GM12878 (cell line): ENCODE data around the gene RPS6KA3. TPM values are rescaled to one million over a fixed set of nuclear protein-coding genes. Genes with fewer than 3 reads are reported as not detected.

Source experiments
- ATAC-seq: fragments of 200-7000 bp; cut with Tn5 transposase; 3 replicates; pipeline ENCODE4 v1.9.1; 2020; ENCODE audit warnings: mild to moderate bottlenecking, moderate library complexity
- BruUV-seq: library from RNA; stranded (reverse); fragments of 400-500 nt; replicated peaks from 2 replicates; lab custom pipeline; 2021; lab: Mats Ljungman, UMichigan
- CTCF ChIA-PET: fragments of 300-600 bp; sonication (Branson Sonifier 250); formaldehyde crosslinking; extraction: SDS; loops from one replicate; lab custom pipeline; 2021; ENCODE audit warnings: inconsistent platforms; lab: Yijun Ruan, JAX
- POLR2A ChIA-PET: fragments of 350-600 bp; formaldehyde crosslinking; extraction: SDS; loops from one replicate; lab custom pipeline; 2021; ENCODE audit warnings: inconsistent platforms; lab: Charles Lee
- RAD21 ChIA-PET: fragments of 300-600 bp; sonication (Branson Sonifier 250); formaldehyde crosslinking; loops from one replicate; lab custom pipeline; 2023; ENCODE audit warnings: antibody characterized with exemption; ENCODE audit not compliant: unreplicated experiment; lab: Charles Lee
- SMC1A ChIA-PET: fragments of 300-600 bp; sonication (Branson Sonifier 250); formaldehyde crosslinking; loops from one replicate; lab custom pipeline; 2023; ENCODE audit not compliant: unreplicated experiment, uncharacterized antibody; lab: Charles Lee
- DNase-seq: peaks from one replicate; pipeline ENCODE4 v3.0.0-alpha.2; 2011; ENCODE audit warnings: low read depth, low spot score
- FAIRE-seq: peaks from 3 replicates; lab custom pipeline; 2011; peaks lifted over from hg19 to GRCh38; lab: Jason Lieb, UNC
- H2AFZ ChIP-seq: 2 replicates; pipeline ENCODE4 v1.6.0; 2011; ENCODE audit warnings: low read depth, low read length, control low read depth; ENCODE audit not compliant: control insufficient read depth
- H3K27ac ChIP-seq: 2 replicates; pipeline ENCODE4 v1.5.1; 2011; ENCODE audit warnings: control low read depth; ENCODE audit not compliant: control insufficient read depth, insufficient read depth
- H3K27me3 ChIP-seq, 2 experiments: replicated peaks in 1 of 2; 2 replicates each; pipeline versions ENCODE4 v1.6.0 to v1.6.1; 2011; ENCODE audit warnings: low read length in 1 of 2; ENCODE audit not compliant: control insufficient read depth in 2 of 2, insufficient read depth in 2 of 2
- H3K36me3 ChIP-seq, 2 experiments: 2 replicates each; pipeline ENCODE4 v1.5.1; 2011; ENCODE audit warnings: low read length in 1 of 2; ENCODE audit not compliant: control insufficient read depth in 2 of 2, insufficient read depth in 2 of 2
- H3K4me1 ChIP-seq: 2 replicates; pipeline ENCODE4 v1.6.1; 2011; ENCODE audit warnings: mild to moderate bottlenecking, low read length, moderate library complexity, mixed read lengths; ENCODE audit not compliant: control insufficient read depth, insufficient read depth
- H3K4me2 ChIP-seq: 2 replicates; pipeline ENCODE4 v1.6.0; 2011; ENCODE audit warnings: control low read depth; ENCODE audit not compliant: control insufficient read depth, insufficient read depth
- H3K4me3 ChIP-seq: fragments of 200-600 bp; sonication (generic); 2 replicates; pipeline ENCODE4 v1.5.1; 2016
- H3K79me2 ChIP-seq: 2 replicates; pipeline ENCODE4 v1.6.0; 2011; ENCODE audit warnings: low read length; ENCODE audit not compliant: control insufficient read depth, insufficient read depth
- H3K9ac ChIP-seq: 2 replicates; pipeline ENCODE4 v1.8.0; 2011; ENCODE audit warnings: low read length, control low read depth, mixed read lengths; ENCODE audit not compliant: control insufficient read depth, insufficient read depth
- H3K9me3 ChIP-seq: replicated peaks from 3 replicates; pipeline ENCODE4 v1.5.1; 2011; ENCODE audit warnings: mild to moderate bottlenecking, low read length; ENCODE audit not compliant: control insufficient read depth, insufficient read depth
- H4K20me1 ChIP-seq: 2 replicates; pipeline ENCODE4 v1.6.0; 2011; ENCODE audit not compliant: control insufficient read depth, insufficient read depth
- CBFB ChIP-seq: IDR thresholded peaks from 2 replicates; pipeline ENCODE4 v1.6.1; 2016; ENCODE audit warnings: antibody characterized with exemption, low read depth
- JUNB ChIP-seq: IDR thresholded peaks from 2 replicates; pipeline ENCODE4 v1.6.1; 2016; ENCODE audit warnings: antibody characterized with exemption, mild to moderate bottlenecking
- LARP7 ChIP-seq: fragments of 450-650 bp; IDR thresholded peaks from 2 replicates; pipeline ENCODE4 v1.6.1; 2017; ENCODE audit warnings: mild to moderate bottlenecking
- MEF2A ChIP-seq: IDR thresholded peaks from 2 replicates; pipeline ENCODE4 v1.6.1; 2011; ENCODE audit warnings: low read depth, mild to moderate bottlenecking, low read length, moderate library complexity; ENCODE audit not compliant: insufficient read depth
- MYB ChIP-seq: fragments of 150-350 bp; IDR thresholded peaks from 2 replicates; pipeline ENCODE4 v1.6.1; 2014; ENCODE audit warnings: mild to moderate bottlenecking, low read depth, low read length, borderline replicate concordance
- PKNOX1 ChIP-seq: fragments of 450-650 bp; IDR thresholded peaks from 2 replicates; pipeline ENCODE4 v1.6.1; 2016; ENCODE audit warnings: mild to moderate bottlenecking
- POLR2AphosphoS2 ChIP-seq: IDR thresholded peaks from 2 replicates; pipeline ENCODE4 v1.6.1; 2011; ENCODE audit warnings: low read depth, mild to moderate bottlenecking, low read length, improper control_type of control experiment, moderate library complexity
- RAD51 ChIP-seq: fragments of 450-650 bp; IDR thresholded peaks from 2 replicates; pipeline ENCODE4 v1.6.1; 2016; ENCODE audit warnings: moderate library complexity, mild to moderate bottlenecking, inconsistent platforms
- SP1 ChIP-seq: IDR thresholded peaks from one replicate; pipeline ENCODE4 v1.6.1; 2011; ENCODE audit warnings: low read depth, low read length
- YBX1 ChIP-seq: fragments of 450-650 bp; IDR thresholded peaks from 2 replicates; pipeline ENCODE4 v1.6.1; 2016; ENCODE audit warnings: antibody characterized with exemption
- ZNF384 ChIP-seq: IDR thresholded peaks from 2 replicates; pipeline ENCODE4 v1.6.1; 2012; ENCODE audit warnings: low read depth, mild to moderate bottlenecking, low read length, improper control_type of control experiment, borderline replicate concordance
- WGBS: methylation state at CpG from one replicate; pipeline ENCODE4 v1.1.6; 2016; ENCODE audit warnings: low lambda C conversion rate; ENCODE audit not compliant: insufficient replicate concordance, insufficient coverage; ENCODE audit errors: missing lambda C conversion rate; 5-methylcytosine and 5-hydroxymethylcytosine counted together
- in situ Hi-C: fragments of 300-500 bp; cut with MboI; formaldehyde crosslinking; loops from 9 replicates; pipeline ENCODE4 v1.14.3; 2018; ENCODE audit warnings: mixed read lengths
- intact Hi-C: fragments of 100-400 bp; cut with micrococcal nuclease; formaldehyde crosslinking; loops from one replicate; pipeline ENCODE4 v1.14.2; 2022; ENCODE audit not compliant: unreplicated experiment
- polyA plus RNA-seq, 11 experiments: library from polyadenylated mRNA; depleted of rRNA in 4 of 11; unstranded in 6 of 11; stranded (reverse) in 5 of 11; fragments of >200 nt; fragmentation: Nextera tagmentation in 4 of 11; fragmentation: Illumina TruSeq in 1 of 11; extraction: Ambion mirVana in 4 of 11; extraction: Trizol in 1 of 11; gene quantifications; 1 replicate in 1 of 11; 2 replicates in 10 of 11; pipeline versions ENCODE4 v1.2.1 to v1.2.3, GENCODE V29; 2011 to 2016; ENCODE audit warnings: inconsistent platforms in 2 of 11, missing spikeins in 2 of 11, low read depth in 1 of 11
- total RNA-seq, 4 experiments: library from RNA; depleted of rRNA in 3 of 4; stranded (reverse); fragments of >200 nt in 3 of 4; fragmentation: Illumina TruSeq in 1 of 4; extraction: Trizol in 1 of 4; gene quantifications; 2 replicates each; pipeline versions ENCODE4 v1.2.1 to v1.2.3, GENCODE V29; 2013 to 2021

RPS6KA3 gene
- total and polyA plus RNA-seq, 10 of the 15 experiments (the other 5 are each of a cell fraction or from before 2014, with no cell fraction given): 2.8 to 35.6 (median 15.8) TPM

- no peak overlapping the region for H3K4me3 ChIP-seq
- SMC1A ChIA-PET: no interaction called here
- in situ Hi-C loops (no loop called here), intact Hi-C loops (no loop called here)
- H2AFZ ChIP-seq: no peak overlapping the region
- CTCF ChIA-PET: interaction anchor here (0.6 kb wide), 1 partner anchor 94 kb away, joined by 5 read pairs; no protein-coding TSS in a partner anchor
- WGBS: 50% methylated on average over 1 of the region's 1 CpG
- H3K4me2 ChIP-seq: no peak overlapping the region
- no TSS peak for BruUV-seq
- H3K27ac ChIP-seq: no peak overlapping the region
- no peak for DNase-seq
- ATAC-seq: no peak
- no peaks in the 10 kb centered on the region for H3K36me3 ChIP-seq
- no peak for FAIRE-seq
- no peaks in the 10 kb centered on the region for H3K4me1 ChIP-seq
- no peaks in the 10 kb centered on the region; the same call in 1 of the 3 replicates for H3K9me3 ChIP-seq
- peaks cover 2 to 6% of the 10 kb centered on the region in 2 experiments; a peak in 2 of 4 replicates for H3K27me3 ChIP-seq
- RAD21 ChIA-PET: no interaction called here
- H4K20me1 ChIP-seq: no peaks in the 10 kb centered on the region
- H3K79me2 ChIP-seq: no peaks in the 10 kb centered on the region
- no peak for TF ChIP-seq YBX1
- TF ChIP-seq CBFB: no peak
- no peak for TF ChIP-seq RAD51
- TF ChIP-seq MEF2A: no peak
- no peak for TF ChIP-seq PKNOX1
- TF ChIP-seq LARP7: no peak
- no peak for TF ChIP-seq JUNB
- no peak for TF ChIP-seq POLR2AphosphoS2
- no peak for TF ChIP-seq ZNF384
- no peak for TF ChIP-seq MYB
- no peak for TF ChIP-seq SP1
- POLR2A ChIA-PET: no interaction called here
- no peak overlapping the region for H3K9ac ChIP-seq
Observed at GRCh38 chrX:20271730-20272129, 5.0 kb upstream of the RPS6KA3 start.
